NCI-H1105 treated with DMSO at 0.1 percent for 48 hours (cell line): ENCODE measurements around the gene VASN.

Experiments used
- DNase-seq: peaks from one replicate; lab custom pipeline; 2025; lab: John Stamatoyannopoulos, UW

The VASN gene

GRCh38 chr16:4426021-4426684 is 54.5 kb downstream of the VASN start:
- no peak for DNase-seq

GRCh38 chr16:4426722-4427372 is 55.2 kb downstream of the VASN start:
- no peak for DNase-seq

GRCh38 chr16:4428500-4428899 is 56.9 kb downstream of the VASN start:
- no peak for DNase-seq

GRCh38 chr16:4431023-4431422 is 59.4 kb downstream of the VASN start:
- DNase-seq: no peak
